Measurements from ENCODE around the gene C16orf87.
A peak's percentile ranks its signal among the peaks of the same experiment; 100 is the strongest.

The C16orf87 gene

GRCh38 chr16:46843898-46844642 is 13.1 kb upstream of the C16orf87 start:
- DNase-seq (ENCODE audit: low spot score): no peak

GRCh38 chr16:46842192-46842895 is 11.4 kb upstream of the C16orf87 start:
- DNase-seq (ENCODE audit: low spot score): no peak

GRCh38 chr16:46839986-46840443 is 9.0 kb upstream of the C16orf87 start:
- no peak for DNase-seq (ENCODE audit: low spot score)

- no peak for DNase-seq (ENCODE audit: low spot score)
Observed at GRCh38 chr16:46836534-46837530, 5.9 kb upstream of the C16orf87 start.

- no peak for DNase-seq (ENCODE audit: low spot score)
Observed at GRCh38 chr16:46833460-46833800, 2.5 kb upstream of the C16orf87 start.

- DNase-seq (ENCODE audit: low spot score): no peak
Observed at GRCh38 chr16:46832757-46833459, 1.9 kb upstream of the C16orf87 start.

GRCh38 chr16:46830417-46830901 is 521 bp downstream of the C16orf87 start:
- DNase-seq (ENCODE audit: low spot score): peak; percentile 15

- no peak for DNase-seq (ENCODE audit: low spot score)
Observed at GRCh38 chr16:46828943-46829342, 2.0 kb downstream of the C16orf87 start.

- DNase-seq (ENCODE audit: low spot score): no peak
Observed at GRCh38 chr16:46828292-46828691, 2.7 kb downstream of the C16orf87 start.

- DNase-seq (ENCODE audit: low spot score): no peak
Observed at GRCh38 chr16:46826631-46827030, 4.3 kb downstream of the C16orf87 start.

- no peak for DNase-seq (ENCODE audit: low spot score)
Observed at GRCh38 chr16:46822270-46822669, 8.7 kb downstream of the C16orf87 start.

GRCh38 chr16:46817961-46818360 is 13.0 kb downstream of the C16orf87 start:
- no peak for DNase-seq (ENCODE audit: low spot score)

GRCh38 chr16:46814790-46815189 is 16.2 kb downstream of the C16orf87 start:
- DNase-seq (ENCODE audit: low spot score): no peak

GRCh38 chr16:46813611-46814010 is 17.4 kb downstream of the C16orf87 start:
- no peak for DNase-seq (ENCODE audit: low spot score)

GRCh38 chr16:46812781-46813540 is 18.0 kb downstream of the C16orf87 start:
- DNase-seq (ENCODE audit: low spot score): no peak

GRCh38 chr16:46811682-46812081 is 19.3 kb downstream of the C16orf87 start:
- no peak for DNase-seq (ENCODE audit: low spot score)

- no peak for DNase-seq (ENCODE audit: low spot score)
Observed at GRCh38 chr16:46808997-46809396, 22.0 kb downstream of the C16orf87 start.

- DNase-seq (ENCODE audit: low spot score): no peak
Observed at GRCh38 chr16:46807336-46807735, 23.6 kb downstream of the C16orf87 start.

GRCh38 chr16:46803373-46803772 is 27.6 kb downstream of the C16orf87 start:
- DNase-seq (ENCODE audit: low spot score): no peak

GRCh38 chr16:46801428-46802049 is 29.4 kb downstream of the C16orf87 start:
- DNase-seq (ENCODE audit: low spot score): no peak

Measured in Ammon's horn (tissue), 1 donor.